Measurements from ENCODE around the gene WNK2.

WNK2 gene

GRCh38 chr9:93301291-93301811, 117.4 kb downstream of the WNK2 start:
- no peak overlapping the region for H3K4me3 ChIP-seq (ENCODE audit: low read depth, low read length)
- TF ChIP-seq CTCF (IDR thresholded peaks at IDR 0.05; ENCODE audit: low read depth, low read length) (no peak), MYC (IDR thresholded peaks at IDR 0.05; ENCODE audit: low read depth, low read length) (no peak), MAX (IDR thresholded peaks at IDR 0.05; ENCODE audit: low read depth, low read length) (no peak), POLR2A (IDR thresholded peaks at IDR 0.05; ENCODE audit: extremely low read depth, insufficient read length) (no peak)
- DNase-seq (ENCODE audit: low read depth) = no peak

GRCh38 chr9:93301911-93302541, 118.1 kb downstream of the WNK2 start:
- no peak for TF ChIP-seq CTCF (IDR thresholded peaks at IDR 0.05; ENCODE audit: low read depth, low read length)
- TF ChIP-seq MAX (IDR thresholded peaks at IDR 0.05; ENCODE audit: low read depth, low read length) = no peak
- TF ChIP-seq POLR2A (IDR thresholded peaks at IDR 0.05; ENCODE audit: extremely low read depth, insufficient read length) = no peak
- no peak for TF ChIP-seq MYC (IDR thresholded peaks at IDR 0.05; ENCODE audit: low read depth, low read length)
- DNase-seq (ENCODE audit: low read depth) = peak; percentile 53
- H3K4me3 ChIP-seq (ENCODE audit: low read depth, low read length) = no peak overlapping the region

- TF ChIP-seq MAX (IDR thresholded peaks at IDR 0.05; ENCODE audit: low read depth, low read length) (no peak), CTCF (IDR thresholded peaks at IDR 0.05; ENCODE audit: low read depth, low read length) (peak; percentile 78)
- peak; percentile 79 for DNase-seq (ENCODE audit: low read depth)
These were observed 118.8 kb downstream of the WNK2 start for GRCh38 chr9:93302586-93303257.

GRCh38 chr9:93303258-93303771, 119.4 kb downstream of the WNK2 start:
- H3K4me3 ChIP-seq (ENCODE audit: low read depth, low read length) = no peak overlapping the region
- no peak for TF ChIP-seq MAX (IDR thresholded peaks at IDR 0.05; ENCODE audit: low read depth, low read length)
- no peak for TF ChIP-seq CTCF (IDR thresholded peaks at IDR 0.05; ENCODE audit: low read depth, low read length)
- no peak for TF ChIP-seq MYC (IDR thresholded peaks at IDR 0.05; ENCODE audit: low read depth, low read length)
- no peak for TF ChIP-seq POLR2A (IDR thresholded peaks at IDR 0.05; ENCODE audit: extremely low read depth, insufficient read length)
- DNase-seq (ENCODE audit: low read depth) = no peak

More at GRCh38 chr9:93302586-93303257, 118.8 kb downstream of the WNK2 start:
- no peak overlapping the region for H3K4me3 ChIP-seq (ENCODE audit: low read depth, low read length)

- TF ChIP-seq MYC (IDR thresholded peaks at IDR 0.05; ENCODE audit: low read depth, low read length) (no peak), CTCF (IDR thresholded peaks at IDR 0.05; ENCODE audit: low read depth, low read length) (no peak), MAX (IDR thresholded peaks at IDR 0.05; ENCODE audit: low read depth, low read length) (no peak), POLR2A (IDR thresholded peaks at IDR 0.05; ENCODE audit: extremely low read depth, insufficient read length) (no peak)
- no peak overlapping the region for H3K4me3 ChIP-seq (ENCODE audit: low read depth, low read length)
- no peak for DNase-seq (ENCODE audit: low read depth)
These were observed 120.1 kb downstream of the WNK2 start for GRCh38 chr9:93303806-93304573.
